HG03095 (cell line): ENCODE results near the gene TULP3.

Experiments used
- ATAC-seq: cut with Tn5 transposase; IDR thresholded peaks from one replicate; pipeline ENCODE4 v1.9.1; 2021; ENCODE audit warnings: moderate library complexity; ENCODE audit not compliant: unreplicated experiment

TULP3 gene

DNA sequence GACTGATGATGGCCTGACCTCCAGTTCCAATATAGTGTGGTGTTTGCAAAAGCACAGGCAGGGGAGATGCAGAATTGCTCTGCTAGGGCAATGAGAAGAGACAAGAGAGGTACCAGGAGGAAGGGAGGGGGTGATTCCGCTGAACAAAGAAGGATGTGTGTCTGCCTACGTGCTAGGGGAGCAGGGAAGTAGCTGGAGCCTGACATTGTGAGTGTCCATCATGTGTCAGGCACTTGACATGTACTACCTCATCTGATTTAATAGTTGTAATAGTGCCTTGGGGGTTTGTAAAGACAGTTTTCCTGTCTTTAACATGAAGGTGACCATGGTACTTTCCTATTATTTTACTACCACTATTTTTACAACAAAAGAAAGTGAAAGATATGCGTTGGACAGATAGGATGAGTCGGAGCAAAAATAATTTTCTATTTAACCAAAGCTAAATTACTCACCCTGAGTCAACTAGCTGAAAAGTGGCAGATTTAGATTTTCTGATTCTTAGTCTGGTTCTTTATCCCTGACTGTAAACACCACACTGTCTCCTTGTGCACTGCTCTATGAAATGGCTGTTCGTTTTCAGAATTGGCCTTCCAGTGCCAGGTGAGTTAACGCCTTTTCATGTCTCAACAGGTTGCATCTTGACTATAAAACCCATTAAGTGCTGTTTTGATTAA lies 34.8 kb downstream of the TULP3 start:
- ATAC-seq = no peak

DNA sequence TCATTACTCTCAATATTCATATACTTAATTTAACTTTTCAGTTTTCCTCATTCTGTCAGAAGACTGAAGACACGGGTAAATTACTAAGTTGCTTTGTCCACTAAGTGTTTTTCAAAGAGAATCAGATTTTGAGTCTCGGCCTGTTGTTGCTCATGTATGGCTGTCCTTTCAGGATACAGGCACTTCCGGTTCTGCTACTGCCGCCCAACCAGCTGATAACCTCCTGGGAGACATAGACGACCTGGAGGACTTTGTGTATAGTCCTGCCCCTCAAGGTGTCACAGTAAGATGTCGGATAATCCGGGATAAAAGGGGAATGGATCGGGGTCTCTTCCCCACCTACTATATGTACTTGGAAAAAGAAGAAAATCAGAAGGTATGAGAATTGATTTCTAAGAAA lies 40.2 kb downstream of the TULP3 start:
- no peak for ATAC-seq

DNA sequence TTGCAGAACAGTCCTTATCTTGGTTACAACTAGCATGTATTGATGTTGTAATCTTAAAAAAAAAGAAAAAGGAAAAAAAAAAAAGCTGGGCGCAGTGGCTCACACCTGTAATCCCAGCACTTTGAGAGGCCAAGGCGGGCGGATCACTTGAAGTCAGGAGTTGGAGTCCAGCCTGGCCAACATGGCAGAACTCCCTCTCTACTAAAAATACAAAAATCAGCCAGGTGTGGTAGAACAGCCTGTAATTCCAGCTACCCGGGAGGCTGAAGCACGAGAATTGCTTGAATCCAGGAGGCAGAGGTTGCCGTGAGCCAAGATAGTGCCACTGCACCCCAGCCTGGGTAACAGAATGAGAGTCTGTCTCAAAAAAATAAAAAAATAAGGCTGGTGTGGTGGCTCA lies 42.9 kb downstream of the TULP3 start:
- no peak for ATAC-seq

GRCh38 chr12:2934371-2934770 lies 43.7 kb downstream of the TULP3 start:
- ATAC-seq = no peak

DNA sequence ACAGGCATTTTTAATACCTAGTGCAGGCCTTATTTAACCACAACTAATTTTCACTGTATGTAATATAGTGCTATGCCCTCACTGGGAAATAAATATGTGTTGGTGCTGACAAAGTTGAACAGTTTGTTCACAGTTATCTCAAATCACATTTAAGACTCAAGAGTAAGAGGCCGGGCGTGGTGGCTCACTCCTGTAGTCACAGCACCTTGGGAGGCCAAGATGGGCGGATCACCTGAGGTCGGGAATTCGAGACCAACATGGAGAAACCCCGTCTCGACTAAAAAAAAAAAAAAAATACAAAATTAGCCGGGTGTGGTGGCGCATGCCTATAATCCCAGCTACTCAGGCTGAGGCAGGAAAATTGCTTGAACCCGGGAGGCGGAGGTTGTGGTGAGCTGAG lies 45.6 kb downstream of the TULP3 start:
- ATAC-seq = no peak

DNA sequence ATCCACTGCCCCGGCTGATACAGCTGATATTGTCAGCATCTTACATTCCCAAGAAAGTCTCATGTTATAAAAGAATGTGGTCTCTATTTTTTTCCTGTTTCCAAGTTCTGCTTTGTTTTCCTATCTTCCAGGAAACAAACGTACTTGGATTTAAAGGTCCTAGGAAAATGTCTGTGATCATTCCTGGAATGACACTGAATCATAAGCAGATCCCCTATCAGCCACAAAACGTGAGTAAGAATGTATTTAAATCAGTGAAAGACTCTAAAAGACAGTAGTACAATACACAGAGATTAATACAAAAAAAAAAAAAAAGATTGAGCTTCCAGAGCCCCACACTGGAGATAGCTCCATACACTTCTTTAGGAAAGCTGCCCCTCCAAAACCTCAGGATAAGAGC lies 46.8 kb downstream of the TULP3 start:
- ATAC-seq = no peak

DNA sequence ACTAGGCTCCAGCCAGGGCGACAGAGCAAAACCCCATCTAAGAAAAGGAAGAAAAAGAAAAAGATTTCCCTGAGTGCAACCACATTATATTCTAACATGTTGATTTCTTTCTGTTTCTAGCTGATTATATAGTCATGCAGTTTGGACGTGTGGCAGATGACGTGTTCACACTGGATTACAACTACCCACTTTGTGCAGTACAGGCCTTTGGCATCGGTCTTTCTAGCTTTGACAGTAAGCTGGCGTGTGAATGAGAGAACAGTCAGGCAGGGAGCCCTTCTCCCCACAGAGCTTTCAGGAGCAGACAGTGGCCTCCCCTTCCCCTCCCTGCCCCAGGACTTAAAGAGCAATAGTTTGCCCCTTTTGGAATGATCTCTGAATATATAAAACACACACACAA lies 48.5 kb downstream of the TULP3 start:
- no peak for ATAC-seq

DNA sequence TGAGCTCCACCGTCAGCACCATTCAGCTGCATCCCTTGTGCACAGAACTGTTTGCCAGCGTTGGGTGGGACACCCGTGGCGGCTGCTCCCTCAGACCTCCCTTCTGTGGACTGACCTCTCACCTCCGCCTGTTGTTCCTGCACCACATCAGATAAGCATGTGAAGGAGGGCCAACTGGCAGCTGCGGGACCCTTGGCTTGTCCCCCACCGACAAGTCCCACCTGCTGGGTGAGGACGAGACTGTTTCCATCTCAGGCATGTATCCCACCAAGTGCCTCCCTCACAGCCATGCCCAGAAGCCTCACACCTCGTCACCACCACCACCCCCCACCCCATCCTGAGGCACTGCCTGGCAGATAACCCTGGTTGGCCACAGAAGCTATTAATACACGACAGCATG lies 49.9 kb downstream of the TULP3 start:
- ATAC-seq = no peak

- ATAC-seq = no peak
Observed at GRCh38 chr12:2941524-2941923, 50.8 kb downstream of the TULP3 start.

DNA sequence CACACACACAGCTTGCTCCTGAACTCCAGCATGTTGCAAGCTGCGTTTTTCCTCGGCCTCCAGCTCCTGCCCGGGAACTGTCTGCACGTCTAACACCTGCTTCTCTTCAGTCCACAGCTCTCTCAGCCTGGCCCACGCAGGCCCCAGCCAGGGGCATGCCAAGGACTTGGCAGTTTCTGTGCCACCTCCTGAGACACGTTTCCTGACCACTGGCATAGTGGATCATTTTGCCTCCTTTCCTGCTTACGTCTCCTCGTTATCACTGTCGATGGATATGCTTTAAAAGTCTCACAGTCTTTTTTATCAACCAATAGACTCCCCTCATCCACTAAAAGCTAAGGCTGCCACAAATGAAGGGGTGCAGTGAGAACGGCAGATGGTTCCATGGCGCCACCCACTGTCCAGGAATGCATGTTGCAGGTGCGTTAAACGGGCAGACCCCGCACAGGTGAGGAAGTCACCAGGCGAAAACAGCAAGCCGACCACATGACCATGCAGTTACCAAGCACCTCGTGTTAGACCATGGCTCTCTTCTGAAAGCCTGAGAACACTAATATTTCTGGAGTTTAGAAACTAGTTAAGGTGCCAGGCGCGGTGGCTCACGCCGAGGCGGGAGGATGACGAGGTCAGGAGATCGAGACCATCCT lies 53.8 kb downstream of the TULP3 start:
- no peak for ATAC-seq

GRCh38 chr12:2949411-2949810 lies 58.7 kb downstream of the TULP3 start:
- no peak for ATAC-seq

DNA sequence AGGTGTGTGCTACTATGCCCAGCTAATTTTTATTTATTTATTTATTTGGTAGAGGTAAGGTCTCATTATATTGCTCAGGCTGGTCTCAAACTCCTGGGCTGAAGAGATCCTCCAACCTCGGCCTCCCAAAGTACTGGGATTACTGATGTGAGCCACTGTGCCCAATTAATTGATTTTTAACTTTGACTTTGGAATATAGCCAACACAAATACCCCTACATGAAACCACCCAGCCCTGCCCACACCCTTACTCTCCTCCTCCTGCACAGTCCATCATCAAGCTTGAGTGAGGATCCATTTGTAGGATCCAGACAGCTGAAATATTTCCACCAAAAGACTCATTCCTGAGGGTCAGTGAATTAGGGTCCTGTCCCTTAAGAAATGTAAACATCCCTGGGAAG lies 65.2 kb downstream of the TULP3 start:
- ATAC-seq = no peak

DNA sequence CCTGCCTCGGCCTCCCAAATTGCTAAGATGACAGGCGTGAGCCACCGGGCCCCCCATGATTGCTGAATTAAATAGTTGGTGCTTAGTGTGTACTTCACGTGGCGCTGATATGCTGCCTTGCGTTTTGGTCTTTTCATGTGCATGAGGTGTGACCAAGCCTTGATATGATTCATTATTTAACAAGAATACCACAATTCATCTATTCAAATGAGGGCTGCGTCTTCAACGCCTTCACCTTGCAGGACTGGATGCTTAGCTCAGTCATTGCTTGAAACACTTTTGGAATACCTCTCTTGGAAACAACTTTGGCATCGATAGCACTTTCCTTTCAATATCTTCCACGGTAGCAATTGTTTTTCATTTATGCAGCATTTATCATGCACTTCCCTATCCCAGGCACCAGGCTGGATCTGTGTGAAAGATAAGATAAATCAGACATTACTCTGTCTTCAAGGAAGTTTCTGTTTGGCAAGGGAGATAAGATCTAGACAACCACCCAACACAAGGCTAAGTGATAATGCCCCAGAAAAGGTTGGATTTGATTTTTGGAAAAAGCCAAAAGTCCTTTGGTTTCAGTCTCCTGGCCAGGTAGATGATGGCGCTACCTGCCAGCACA lies 67.2 kb downstream of the TULP3 start:
- no peak for ATAC-seq

DNA sequence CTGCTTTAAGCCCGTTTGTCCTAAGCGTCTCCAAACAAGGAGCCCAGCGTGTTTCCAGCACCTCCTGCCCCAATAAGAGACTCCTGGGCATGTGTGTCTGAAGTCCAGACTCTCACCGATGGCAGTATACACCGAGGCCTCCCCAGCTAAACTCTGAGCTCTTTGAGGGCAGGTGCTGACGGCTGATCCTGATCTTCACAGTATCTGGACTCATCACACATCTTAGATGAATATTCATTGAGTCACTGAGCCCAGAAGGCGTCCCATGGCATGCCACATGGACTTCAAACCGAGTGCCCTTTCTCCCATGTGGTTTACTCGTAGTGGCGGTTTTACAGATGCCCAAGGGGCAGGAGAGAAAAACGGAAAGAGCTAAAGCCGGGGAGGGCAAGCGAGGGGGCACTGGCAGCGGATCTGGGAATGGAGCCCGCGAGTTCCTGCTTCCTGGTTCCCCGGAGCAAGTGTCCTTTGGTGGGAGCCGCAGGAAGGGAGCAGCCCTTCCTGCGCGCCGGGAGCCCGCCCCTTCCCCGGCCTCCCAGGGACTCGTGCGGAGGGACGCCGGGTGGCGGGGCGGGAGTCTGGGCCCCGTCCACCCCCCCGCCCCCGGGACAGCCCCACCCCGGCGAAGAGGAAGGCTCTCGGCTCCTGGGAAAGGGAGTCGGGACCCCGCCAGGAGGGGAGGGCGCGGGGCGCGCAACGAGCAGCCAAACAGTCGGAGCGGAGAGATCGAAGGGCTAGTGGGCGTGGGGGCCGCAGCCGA lies 67.9 kb downstream of the TULP3 start:
- ATAC-seq = no peak

- no peak for ATAC-seq
Observed at GRCh38 chr12:2959192-2959504, 68.5 kb downstream of the TULP3 start, which contains the start of gene TEAD4. Gene TEAD4 (plus strand): TSS chr12:2959397.

- ATAC-seq = no peak
Observed at GRCh38 chr12:2959505-2960389, 69.1 kb downstream of the TULP3 start.

DNA sequence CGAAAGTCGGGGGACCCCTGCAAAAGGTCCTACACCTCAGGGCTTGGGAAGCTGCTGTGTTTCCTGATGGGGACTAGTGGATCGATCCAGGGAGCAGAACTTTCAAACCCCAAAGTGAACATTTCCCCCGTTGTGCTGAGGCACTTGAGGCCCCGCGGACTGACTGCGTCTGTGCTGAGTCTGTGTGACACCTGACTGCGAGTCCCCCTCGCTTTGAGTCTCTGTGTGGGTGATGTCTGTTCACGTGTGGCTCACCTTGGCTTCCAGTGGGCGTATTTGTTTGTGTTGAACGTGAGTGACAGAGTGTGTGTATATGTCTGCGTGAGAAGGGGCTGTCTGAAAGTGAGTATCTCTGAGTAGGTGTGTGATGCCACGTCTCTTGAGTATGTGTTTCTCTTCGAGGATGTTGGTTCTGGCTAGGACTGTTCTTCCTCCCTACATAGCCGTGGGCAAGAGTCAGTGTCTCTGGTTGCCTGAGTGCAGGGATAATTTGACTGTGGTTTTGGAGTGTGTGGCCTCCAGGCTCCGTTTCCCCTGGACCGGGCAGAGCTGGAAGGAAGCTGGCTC lies 69.8 kb downstream of the TULP3 start:
- no peak for ATAC-seq

DNA sequence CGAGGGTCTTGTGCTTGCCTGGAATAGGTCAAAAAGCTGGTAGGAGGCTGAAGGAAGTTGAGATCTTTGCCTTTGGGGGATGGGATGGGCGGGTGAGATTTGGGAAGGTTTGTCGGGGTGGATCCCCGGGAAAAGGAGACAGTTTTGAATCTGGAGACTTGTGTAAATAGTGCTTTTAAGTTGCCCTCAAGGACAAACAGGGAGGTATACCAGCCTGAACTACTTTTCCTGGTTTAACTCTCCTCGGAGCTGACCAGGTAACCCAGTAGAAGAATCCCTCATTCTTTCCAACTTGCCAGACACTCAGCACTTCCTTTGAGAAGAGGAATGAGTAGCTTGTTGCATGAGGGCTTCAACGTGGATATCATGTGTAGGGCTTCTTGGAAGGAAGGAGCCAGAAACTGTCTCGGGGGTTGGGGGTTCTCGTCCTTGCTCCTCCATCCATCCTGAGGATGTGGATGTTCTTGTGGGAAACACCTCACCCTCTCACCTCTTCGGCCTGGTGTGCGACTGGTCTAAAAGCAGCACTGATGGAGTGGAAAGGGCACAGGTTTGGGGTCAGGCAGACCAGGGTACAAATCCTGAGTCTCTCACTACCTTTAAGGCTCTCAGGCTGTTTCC lies 70.4 kb downstream of the TULP3 start:
- ATAC-seq = no peak

GRCh38 chr12:2961705-2962104 lies 71.0 kb downstream of the TULP3 start:
- no peak for ATAC-seq

DNA sequence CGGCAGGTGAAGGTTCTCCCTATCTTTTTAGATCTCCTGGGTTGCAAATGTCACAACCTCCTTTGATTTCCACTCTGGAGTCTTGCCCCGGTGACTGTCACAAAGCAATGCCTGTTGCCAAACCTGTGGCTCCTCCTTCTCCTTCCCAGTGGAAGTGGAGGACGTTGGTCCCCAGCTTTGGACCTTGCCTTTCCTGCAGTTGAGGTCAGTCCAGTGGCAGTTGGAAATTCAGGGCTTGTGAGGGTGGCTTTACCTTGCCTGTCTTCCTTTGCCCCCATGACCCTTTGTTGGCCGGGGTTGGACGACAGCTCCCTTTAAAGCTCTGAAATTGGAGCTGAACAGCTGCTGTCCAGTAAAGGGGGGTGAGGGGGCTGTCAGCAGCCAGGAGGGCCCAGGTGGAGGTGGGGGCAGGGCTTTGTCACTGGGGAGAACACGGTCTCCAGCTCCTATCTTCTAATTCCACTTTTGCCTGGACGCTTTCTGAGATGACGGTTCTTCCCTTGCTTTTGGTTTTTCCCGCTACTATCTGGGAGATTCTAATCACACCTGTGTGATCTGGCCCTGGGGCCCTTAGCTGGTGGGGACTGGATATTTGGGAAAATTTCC lies 72.6 kb downstream of the TULP3 start:
- ATAC-seq = no peak
